ENCODE data around the gene NBPF4. TPM values are rescaled to one million over a fixed set of nuclear protein-coding genes. Genes with fewer than 3 reads are reported as not detected.
"Not testable (repeated sequence)": the region's sequence is repeated elsewhere in the genome, so short reads cannot be mapped to it uniquely, and the experiment has no call there.

The NBPF4 gene
- total and polyA plus RNA-seq, 10 of the 15 experiments (the other 5 are each of a cell fraction or from before 2014, with no cell fraction given) = not detected

- TF ChIP-seq POLR2AphosphoS5 (IDR thresholded peaks at IDR 0.05; ENCODE audit: low read length) (no peak), ZBTB33 (IDR thresholded peaks at IDR 0.05) (no peak), RELA (IDR thresholded peaks at IDR 0.05; ENCODE audit: borderline replicate concordance, partially characterized antibody) (no peak)
Measured at GRCh38 chr1:108208724-108209446, 35.0 kb downstream of the NBPF4 start (continued).

- intact Hi-C loops (cut with micrococcal nuclease; ENCODE audit: unreplicated experiment); CTCF ChIA-PET; RAD21 ChIA-PET (ENCODE audit: unreplicated experiment); H3K79me2 ChIP-seq (ENCODE audit: control insufficient read depth, insufficient read depth, low read length); DNase-seq (ENCODE audit: low read depth, low spot score); POLR2A ChIA-PET; H3K4me2 ChIP-seq (ENCODE audit: control insufficient read depth, insufficient read depth); H3K9me3 ChIP-seq (replicated peaks; ENCODE audit: control insufficient read depth, insufficient read depth, low read length); H3K27ac ChIP-seq (ENCODE audit: control insufficient read depth, insufficient read depth); H2AFZ ChIP-seq (ENCODE audit: control insufficient read depth, low read depth, low read length); H3K4me3 ChIP-seq; FAIRE-seq; ATAC-seq; H3K27me3 ChIP-seq (replicated peaks in 1 of 2; ENCODE audit: control insufficient read depth in 2 of 2, insufficient read depth in 2 of 2, low read length in 1 of 2); H4K20me1 ChIP-seq (ENCODE audit: control insufficient read depth, insufficient read depth); H3K36me3 ChIP-seq (ENCODE audit: control insufficient read depth in 2 of 2, insufficient read depth in 2 of 2, low read length in 1 of 2); H3K4me1 ChIP-seq (ENCODE audit: control insufficient read depth, insufficient read depth, low read length); SMC1A ChIA-PET (ENCODE audit: uncharacterized antibody, unreplicated experiment); H3K9ac ChIP-seq (ENCODE audit: control insufficient read depth, insufficient read depth, low read length); BruUV-seq (replicated peaks): not testable (repeated sequence)
- WGBS (ENCODE audit: insufficient coverage, insufficient replicate concordance, low lambda C conversion rate, missing lambda C conversion rate) = 48% methylated on average over 2 of the region's 3 CpGs
- in situ Hi-C loops (cut with MboI) = loop anchor here (10.0 kb wide), 1 partner anchor 361 kb away; the partner anchor contains the start of gene EEIG2
Measured at GRCh38 chr1:108203582-108203981, 40.3 kb downstream of the NBPF4 start.
